ELR (cell line): ENCODE data around the gene GALNT15.
A peak's percentile ranks its signal among the peaks of the same experiment; 100 is the strongest.

Experiments
- DNase-seq: peaks from one replicate; pipeline ENCODE4 v3.0.0-alpha.2; 2015; ENCODE audit warnings: low read depth

GALNT15 gene

GRCh38 chr3:16252988-16253387, 78.5 kb downstream of the GALNT15 start:
- no peak for DNase-seq

GRCh38 chr3:16253601-16254000, 79.1 kb downstream of the GALNT15 start:
- no peak for DNase-seq

GRCh38 chr3:16254916-16255315, 80.4 kb downstream of the GALNT15 start:
- no peak for DNase-seq

GRCh38 chr3:16255326-16255725, 80.8 kb downstream of the GALNT15 start:
- DNase-seq, result no peak

- DNase-seq, result no peak
These were observed 81.2 kb downstream of the GALNT15 start for GRCh38 chr3:16255726-16256125.

- DNase-seq, result no peak
These were observed 82.8 kb downstream of the GALNT15 start for GRCh38 chr3:16257309-16257708.

GRCh38 chr3:16258177-16258576, 83.7 kb downstream of the GALNT15 start:
- no peak for DNase-seq

GRCh38 chr3:16258866-16259265, 84.4 kb downstream of the GALNT15 start:
- no peak for DNase-seq

- DNase-seq, result no peak
These were observed 85.6 kb downstream of the GALNT15 start for GRCh38 chr3:16260046-16260445.

- no peak for DNase-seq
These were observed 87.7 kb downstream of the GALNT15 start for GRCh38 chr3:16262174-16262573.

GRCh38 chr3:16264174-16264707, 89.8 kb downstream of the GALNT15 start:
- DNase-seq, result peak; percentile 6

GRCh38 chr3:16264708-16265454, 90.4 kb downstream of the GALNT15 start, which contains the start of the genes DPH3 and OXNAD1:
Gene DPH3, minus strand, starts transcription at chr3:16264943. Its CDS starts 67 bp downstream, at chr3:16264876.
Gene OXNAD1, plus strand, starts transcription at chr3:16265212. Its CDS starts 5,741 bp downstream, at chr3:16270953.
- DNase-seq, result peak; percentile 100

GRCh38 chr3:16265455-16265786, 90.9 kb downstream of the GALNT15 start:
- no peak for DNase-seq

GRCh38 chr3:16266714-16267113, 92.2 kb downstream of the GALNT15 start:
- DNase-seq, result no peak

- DNase-seq, result no peak
These were observed 96.4 kb downstream of the GALNT15 start for GRCh38 chr3:16270855-16271254.

- DNase-seq, result no peak
These were observed 98.1 kb downstream of the GALNT15 start for GRCh38 chr3:16272588-16272987.

- DNase-seq, result no peak
These were observed 99.4 kb downstream of the GALNT15 start for GRCh38 chr3:16273867-16274266.

- DNase-seq, result peak; percentile 5
These were observed 103.0 kb downstream of the GALNT15 start for GRCh38 chr3:16277471-16277870.

GRCh38 chr3:16279010-16279801, 104.7 kb downstream of the GALNT15 start:
- no peak for DNase-seq

- DNase-seq, result no peak
These were observed 106.2 kb downstream of the GALNT15 start for GRCh38 chr3:16280671-16281070.
